Measurements from ENCODE around the gene LDLRAD1.
"Not testable (repeated sequence)": the region's sequence is repeated elsewhere in the genome, so short reads cannot be mapped to it uniquely, and the experiment has no call there.

Gene LDLRAD1

GRCh38 chr1:54004481-54005049, 13.4 kb downstream of the LDLRAD1 start:
- no peak for DNase-seq (ENCODE audit: extremely low spot score)
- POLR2A ChIA-PET: no interaction called here
- CTCF ChIA-PET: no interaction called here
- TF ChIP-seq CTBP1 (IDR thresholded peaks at IDR 0.05; ENCODE audit: borderline replicate concordance) (no peak), SUZ12 (IDR thresholded peaks at IDR 0.05) (no peak), L3MBTL2 (conservative IDR thresholded peaks at IDR 0.05) (no peak), SP1 (IDR thresholded peaks at IDR 0.05) (no peak), HDGF (IDR thresholded peaks at IDR 0.05; ENCODE audit: borderline replicate concordance) (no peak), FOXM1 (IDR thresholded peaks at IDR 0.05; ENCODE audit: borderline replicate concordance) (no peak), NFRKB (IDR thresholded peaks at IDR 0.05) (no peak)

GRCh38 chr1:54003750-54004480, 14.1 kb downstream of the LDLRAD1 start:
- CTCF ChIA-PET; POLR2A ChIA-PET; DNase-seq (ENCODE audit: extremely low spot score): not testable (repeated sequence)

GRCh38 chr1:54003249-54003646, 14.7 kb downstream of the LDLRAD1 start:
- POLR2A ChIA-PET: no interaction called here
- DNase-seq (ENCODE audit: extremely low spot score): no peak
- TF ChIP-seq LEF1 (IDR thresholded peaks at IDR 0.05; ENCODE audit: borderline replicate concordance) (no peak), NFRKB (IDR thresholded peaks at IDR 0.05) (no peak), SP1 (IDR thresholded peaks at IDR 0.05) (no peak), ARNT (IDR thresholded peaks at IDR 0.05) (no peak), FOXM1 (IDR thresholded peaks at IDR 0.05; ENCODE audit: borderline replicate concordance) (no peak), TARDBP (IDR thresholded peaks at IDR 0.05) (no peak), BHLHE40 (IDR thresholded peaks at IDR 0.05; ENCODE audit: borderline replicate concordance) (no peak)
- CTCF ChIA-PET: no interaction called here

- no peak for DNase-seq (ENCODE audit: extremely low spot score)
- TF ChIP-seq FOXM1 (IDR thresholded peaks at IDR 0.05; ENCODE audit: borderline replicate concordance) (no peak), SP1 (IDR thresholded peaks at IDR 0.05) (no peak), ARNT (IDR thresholded peaks at IDR 0.05) (no peak), HDGF (IDR thresholded peaks at IDR 0.05; ENCODE audit: borderline replicate concordance) (no peak), FOXK2 (IDR thresholded peaks at IDR 0.05) (no peak), FOXA1 (IDR thresholded peaks at IDR 0.05) (no peak), NFRKB (IDR thresholded peaks at IDR 0.05) (no peak), CTBP1 (IDR thresholded peaks at IDR 0.05; ENCODE audit: borderline replicate concordance) (no peak), L3MBTL2 (conservative IDR thresholded peaks at IDR 0.05) (no peak), SUZ12 (IDR thresholded peaks at IDR 0.05) (no peak)
- CTCF ChIA-PET: no interaction called here
- POLR2A ChIA-PET: no interaction called here
These were observed 15.3 kb downstream of the LDLRAD1 start for GRCh38 chr1:54002544-54003248.

GRCh38 chr1:54001591-54001990, 16.4 kb downstream of the LDLRAD1 start:
- no peak for DNase-seq (ENCODE audit: extremely low spot score)
- ChIA-PET CTCF (no interaction called here), POLR2A (no interaction called here)
- TF ChIP-seq HDGF (IDR thresholded peaks at IDR 0.05; ENCODE audit: borderline replicate concordance) (no peak), BHLHE40 (IDR thresholded peaks at IDR 0.05; ENCODE audit: borderline replicate concordance) (no peak), SP1 (IDR thresholded peaks at IDR 0.05) (no peak), NFRKB (IDR thresholded peaks at IDR 0.05) (no peak)

GRCh38 chr1:53999920-54000319, 18.1 kb downstream of the LDLRAD1 start:
- no peak for DNase-seq (ENCODE audit: extremely low spot score)
- TF ChIP-seq LEF1 (IDR thresholded peaks at IDR 0.05; ENCODE audit: borderline replicate concordance): no peak
- TF ChIP-seq ARNT (IDR thresholded peaks at IDR 0.05): no peak
- TF ChIP-seq FOXM1 (IDR thresholded peaks at IDR 0.05; ENCODE audit: borderline replicate concordance): no peak
- no peak for TF ChIP-seq FOXK2 (IDR thresholded peaks at IDR 0.05)
- no peak for TF ChIP-seq SUZ12 (IDR thresholded peaks at IDR 0.05)
- TF ChIP-seq L3MBTL2 (conservative IDR thresholded peaks at IDR 0.05): no peak
- TF ChIP-seq ELF4 (IDR thresholded peaks at IDR 0.05): no peak
- TF ChIP-seq HDGF (IDR thresholded peaks at IDR 0.05; ENCODE audit: borderline replicate concordance): no peak
- TF ChIP-seq SP1 (IDR thresholded peaks at IDR 0.05): no peak
- no peak for TF ChIP-seq FOXA1 (IDR thresholded peaks at IDR 0.05)
- no peak for TF ChIP-seq CTBP1 (IDR thresholded peaks at IDR 0.05; ENCODE audit: borderline replicate concordance)
- TF ChIP-seq PKNOX1 (IDR thresholded peaks at IDR 0.05): no peak
- no peak for TF ChIP-seq NFRKB (IDR thresholded peaks at IDR 0.05)
- TF ChIP-seq ZNF384 (IDR thresholded peaks at IDR 0.05): no peak
- no peak for TF ChIP-seq TARDBP (IDR thresholded peaks at IDR 0.05)
- no peak for TF ChIP-seq BHLHE40 (IDR thresholded peaks at IDR 0.05; ENCODE audit: borderline replicate concordance)
- ChIA-PET POLR2A (no interaction called here), CTCF (no interaction called here)

GRCh38 chr1:53998223-53998622, 19.8 kb downstream of the LDLRAD1 start:
- POLR2A ChIA-PET: no interaction called here
- CTCF ChIA-PET: no interaction called here
- DNase-seq (ENCODE audit: extremely low spot score): no peak
- TF ChIP-seq FOXA1 (IDR thresholded peaks at IDR 0.05) (no peak), PKNOX1 (IDR thresholded peaks at IDR 0.05) (no peak), CTBP1 (IDR thresholded peaks at IDR 0.05; ENCODE audit: borderline replicate concordance) (no peak), FOXK2 (IDR thresholded peaks at IDR 0.05) (no peak), SP1 (IDR thresholded peaks at IDR 0.05) (no peak), HDGF (IDR thresholded peaks at IDR 0.05; ENCODE audit: borderline replicate concordance) (no peak), TARDBP (IDR thresholded peaks at IDR 0.05) (no peak), NFRKB (IDR thresholded peaks at IDR 0.05) (no peak), L3MBTL2 (conservative IDR thresholded peaks at IDR 0.05) (no peak), FOXM1 (IDR thresholded peaks at IDR 0.05; ENCODE audit: borderline replicate concordance) (no peak)
